PC-3 (cell line): ENCODE measurements around the gene DLG1.

Source experiments
- CTCF ChIP-seq: fragments of 300-600 bp; sonication (generic); conservative IDR thresholded peaks from 2 replicates; pipeline ENCODE4 v1.5.1; 2017; ENCODE audit warnings: antibody characterized with exemption, low read depth, mild to moderate bottlenecking, low read length
- EZH2 ChIP-seq: fragments of 300-600 bp; sonication (generic); IDR thresholded peaks from one replicate; pipeline ENCODE4 v1.6.1; 2017; ENCODE audit warnings: antibody characterized with exemption, mild to moderate bottlenecking, low read length; ENCODE audit not compliant: unreplicated experiment

- TF ChIP-seq CTCF (no peak), EZH2 (no peak)
These were observed 285.9 kb downstream of the DLG1 start for GRCh38 chr3:197012540-197012883.
